Measurements from ENCODE around the gene MSH3. TPM values are rescaled to one million over a fixed set of nuclear protein-coding genes. Genes with fewer than 3 reads are reported as not detected.
"Not testable (repeated sequence)": the region's sequence is repeated elsewhere in the genome, so short reads cannot be mapped to it uniquely, and the experiment has no call there.

MSH3 gene
- total RNA-seq, 1 experiment from 2014 or later, result 32.5 TPM

GRCh38 chr5:80632700-80633099, 21.8 kb upstream of the MSH3 start:
- Histone ChIP-seq H3K27me3 (no peaks in the 10 kb centered on the region), H3K27ac (no peak overlapping the region), H3K36me3 (peaks cover 74% of the 10 kb centered on the region), H3K4me3 (no peak overlapping the region), H3K4me1 (no peaks in the 10 kb centered on the region), H3K9me3 (replicated peaks) (no peaks in the 10 kb centered on the region)
- DNase-seq, result no peak

DNA sequence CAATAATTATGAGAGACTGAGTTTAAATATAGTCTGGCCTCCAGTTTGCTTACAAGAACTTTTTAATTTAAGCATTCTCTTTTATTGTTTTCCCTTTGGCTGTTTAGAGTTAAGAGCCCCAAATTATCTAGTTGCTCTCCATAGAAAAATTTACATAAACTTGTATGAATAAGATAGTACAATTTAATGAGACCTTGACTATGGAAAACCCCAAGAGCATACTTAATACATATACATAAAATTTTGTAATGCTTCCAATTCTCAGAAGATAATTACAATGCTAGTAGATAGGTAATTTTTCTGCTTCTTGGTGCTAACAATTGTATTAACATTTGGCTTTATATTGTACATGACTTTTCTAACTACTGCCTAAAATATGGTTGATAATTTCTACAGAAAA, 20.3 kb upstream of the MSH3 start:
- Histone ChIP-seq H3K27me3 (no peaks in the 10 kb centered on the region), H3K27ac (no peak overlapping the region), H3K4me1 (no peaks in the 10 kb centered on the region), H3K9me3 (replicated peaks) (no peaks in the 10 kb centered on the region), H3K4me3 (no peak overlapping the region), H3K36me3 (peaks cover 85% of the 10 kb centered on the region)
- DNase-seq, result no peak

- no peaks in the 10 kb centered on the region for H3K27me3 ChIP-seq
- DNase-seq, result no peak
- H3K27ac ChIP-seq, result no peak overlapping the region
- H3K36me3 ChIP-seq, result peaks cover 91% of the 10 kb centered on the region
- H3K4me3 ChIP-seq, result no peak overlapping the region
- H3K9me3 ChIP-seq (replicated peaks), result no peaks in the 10 kb centered on the region
- H3K4me1 ChIP-seq, result no peaks in the 10 kb centered on the region
Observed at GRCh38 chr5:80641353-80641752, 13.1 kb upstream of the MSH3 start.

- peak in 1 of 2 experiments; percentile 20 for DNase-seq
- Histone ChIP-seq H3K27ac (no peak overlapping the region), H3K4me1 (no peaks in the 10 kb centered on the region), H3K27me3 (no peaks in the 10 kb centered on the region), H3K36me3 (peaks cover 70% of the 10 kb centered on the region), H3K4me3 (no peak overlapping the region), H3K9me3 (replicated peaks) (no peaks in the 10 kb centered on the region)
Observed at GRCh38 chr5:80644900-80645299, 9.6 kb upstream of the MSH3 start.

GRCh38 chr5:80646926-80647325, 7.5 kb upstream of the MSH3 start:
- no peaks in the 10 kb centered on the region for H3K9me3 ChIP-seq (replicated peaks)
- H3K4me1 ChIP-seq, result no peaks in the 10 kb centered on the region
- H3K4me3 ChIP-seq, result no peak overlapping the region
- no peaks in the 10 kb centered on the region for H3K27me3 ChIP-seq
- no peak overlapping the region for H3K27ac ChIP-seq
- peaks cover 49% of the 10 kb centered on the region for H3K36me3 ChIP-seq
- no peak for DNase-seq

GRCh38 chr5:80653502-80653901, 950 bp upstream of the MSH3 start:
- peak overlapping the region; percentile 93 for H3K4me3 ChIP-seq
- DNase-seq, result peak; percentile 16 to 46
- H3K27me3 ChIP-seq, result no peaks in the 10 kb centered on the region
- H3K36me3 ChIP-seq, result peaks cover 6% of the 10 kb centered on the region
- no peaks in the 10 kb centered on the region for H3K9me3 ChIP-seq (replicated peaks)
- H3K4me1 ChIP-seq, result peaks cover 12% of the 10 kb centered on the region
- peak overlapping the region; percentile 94 for H3K27ac ChIP-seq

- Histone ChIP-seq H3K27me3 (no peaks in the 10 kb centered on the region), H3K4me1 (peaks cover 12% of the 10 kb centered on the region), H3K36me3 (peaks cover 10% of the 10 kb centered on the region), H3K27ac (peak overlapping the region; percentile 94), H3K4me3 (peak overlapping the region; percentile 93), H3K9me3 (replicated peaks) (no peaks in the 10 kb centered on the region)
- DNase-seq, result peak in 1 of 2 experiments; percentile 47
Observed at GRCh38 chr5:80654054-80654390, 430 bp upstream of the MSH3 start.

DNA sequence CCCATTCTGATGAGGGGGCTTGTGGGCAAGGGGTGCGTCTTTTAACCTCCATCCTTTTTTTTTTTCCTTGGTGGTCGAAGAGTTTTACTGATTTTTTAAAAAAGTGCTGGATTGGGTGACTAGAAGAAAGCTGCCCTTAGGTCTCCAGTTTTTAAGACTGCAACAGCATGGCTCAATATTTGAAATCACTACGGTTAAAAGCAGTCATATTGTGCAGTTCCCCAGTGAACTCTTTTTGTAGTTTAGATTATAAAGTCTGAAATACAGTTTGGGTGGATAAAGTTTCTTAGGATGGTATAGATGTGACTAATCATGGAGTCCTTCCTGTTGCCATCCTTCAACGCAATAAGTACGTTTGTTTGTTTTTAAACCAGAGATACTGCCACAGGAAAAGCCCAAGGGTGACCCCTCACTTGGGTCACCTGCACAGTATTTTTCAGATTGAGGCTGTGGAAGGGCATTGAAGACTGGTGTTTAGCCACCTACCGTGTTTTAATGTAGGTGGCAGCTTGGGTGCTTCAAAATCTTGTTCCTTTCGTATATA, 851 bp downstream of the MSH3 start:
- Histone ChIP-seq H3K36me3 (peaks cover 23% of the 10 kb centered on the region), H3K27ac (peak overlapping the region; percentile 94), H3K4me3 (peak overlapping the region; percentile 93), H3K4me1 (peaks cover 12% of the 10 kb centered on the region), H3K9me3 (replicated peaks) (no peaks in the 10 kb centered on the region), H3K27me3 (no peaks in the 10 kb centered on the region)
- peak in 1 of 2 experiments; percentile 41 for DNase-seq

DNA sequence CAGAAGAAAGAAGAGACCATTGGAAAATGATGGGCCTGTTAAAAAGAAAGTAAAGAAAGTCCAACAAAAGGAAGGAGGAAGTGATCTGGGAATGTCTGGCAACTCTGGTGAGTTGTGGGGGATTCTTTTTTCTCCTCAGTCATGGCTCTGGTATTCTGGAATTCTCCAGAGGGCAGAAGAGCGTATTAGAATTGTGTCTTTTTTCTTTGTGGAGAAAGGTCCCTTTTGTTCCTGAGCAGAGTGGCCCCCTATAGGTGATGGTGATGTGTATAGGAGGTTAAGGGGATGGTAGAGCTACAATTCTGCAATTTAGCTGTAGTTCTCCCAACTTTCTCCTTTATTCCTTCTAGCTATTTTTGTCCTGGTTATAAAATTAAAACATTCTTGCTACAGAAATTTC, 2.0 kb downstream of the MSH3 start:
- Histone ChIP-seq H3K27ac (no peak overlapping the region), H3K9me3 (replicated peaks) (no peaks in the 10 kb centered on the region), H3K27me3 (no peaks in the 10 kb centered on the region), H3K36me3 (peaks cover 33% of the 10 kb centered on the region), H3K4me1 (peaks cover 12% of the 10 kb centered on the region), H3K4me3 (no peak overlapping the region)
- peak in 1 of 2 experiments; percentile 39 for DNase-seq

DNA sequence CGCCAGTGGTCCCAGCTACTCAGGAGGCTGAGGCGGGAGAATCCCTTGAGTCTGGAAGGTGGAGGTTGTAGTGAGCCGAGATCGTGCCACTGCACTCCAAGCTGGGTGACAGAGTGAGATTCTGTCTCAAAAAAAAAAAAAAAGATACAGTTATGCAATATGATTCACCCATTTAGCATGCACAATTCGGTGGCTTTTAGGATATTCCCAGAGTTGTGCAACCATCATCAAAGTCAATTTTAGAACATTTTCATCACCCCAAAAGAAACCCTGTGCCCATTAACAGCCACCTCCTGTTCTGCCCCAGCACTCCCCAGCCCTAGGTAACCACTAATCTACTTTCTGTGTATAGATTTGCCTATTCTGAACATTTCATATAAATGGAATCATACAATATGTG, 4.7 kb downstream of the MSH3 start:
- H3K27ac ChIP-seq, result no peak overlapping the region
- H3K9me3 ChIP-seq (replicated peaks), result no peaks in the 10 kb centered on the region
- H3K27me3 ChIP-seq, result no peaks in the 10 kb centered on the region
- peaks cover 56% of the 10 kb centered on the region for H3K36me3 ChIP-seq
- H3K4me3 ChIP-seq, result no peak overlapping the region
- H3K4me1 ChIP-seq, result peaks cover 8% of the 10 kb centered on the region; the same call in 1 of the 2 replicates
- DNase-seq, result no peak

DNA sequence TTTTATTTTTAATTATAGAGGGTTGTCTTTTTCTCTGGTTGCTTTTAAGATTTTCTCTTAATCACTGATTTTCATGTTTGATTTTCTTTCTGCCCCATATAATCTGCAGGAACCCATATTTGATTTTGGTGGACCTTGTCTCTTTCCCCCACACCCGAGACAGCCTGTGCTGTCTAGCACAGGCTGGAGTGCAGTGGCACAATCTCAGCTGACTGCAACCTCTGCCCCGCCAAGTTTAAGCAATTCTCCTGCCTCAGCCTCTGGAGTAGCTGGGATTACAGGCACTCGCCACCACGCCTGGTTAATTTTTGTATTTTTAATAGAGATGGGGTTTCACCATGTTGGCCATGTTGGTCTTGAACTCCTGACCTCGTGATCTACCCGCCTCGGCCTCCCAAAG, 6.2 kb downstream of the MSH3 start:
- not testable (repeated sequence) for H3K9me3 ChIP-seq (replicated peaks); H3K27me3 ChIP-seq; H3K4me1 ChIP-seq; H3K27ac ChIP-seq; H3K4me3 ChIP-seq; DNase-seq
- H3K36me3 ChIP-seq, result peaks cover 69% of the 10 kb centered on the region

- Histone ChIP-seq H3K4me1 (no peaks in the 10 kb centered on the region), H3K27me3 (no peaks in the 10 kb centered on the region), H3K36me3 (peaks cover 74% of the 10 kb centered on the region), H3K27ac (no peak overlapping the region), H3K9me3 (replicated peaks) (no peaks in the 10 kb centered on the region), H3K4me3 (no peak overlapping the region)
- no peak for DNase-seq
Observed at GRCh38 chr5:80662108-80662507, 7.7 kb downstream of the MSH3 start.

DNA sequence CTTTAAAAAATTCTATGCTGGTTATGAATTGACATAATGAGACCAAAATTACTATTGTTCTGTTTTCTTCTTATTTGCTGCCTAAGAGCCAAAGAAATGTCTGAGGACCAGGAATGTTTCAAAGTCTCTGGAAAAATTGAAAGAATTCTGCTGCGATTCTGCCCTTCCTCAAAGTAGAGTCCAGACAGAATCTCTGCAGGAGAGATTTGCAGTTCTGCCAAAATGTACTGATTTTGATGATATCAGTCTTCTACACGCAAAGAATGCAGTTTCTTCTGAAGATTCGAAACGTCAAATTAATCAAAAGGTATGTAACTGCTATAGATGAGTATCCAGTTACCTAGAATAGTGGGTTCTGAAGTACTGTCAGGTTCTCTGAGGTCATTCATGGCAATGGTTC, 10.6 kb downstream of the MSH3 start:
- H3K9me3 ChIP-seq (replicated peaks), result no peaks in the 10 kb centered on the region
- no peak overlapping the region for H3K4me3 ChIP-seq
- no peaks in the 10 kb centered on the region for H3K4me1 ChIP-seq
- H3K27me3 ChIP-seq, result no peaks in the 10 kb centered on the region
- H3K27ac ChIP-seq, result no peak overlapping the region
- no peak for DNase-seq
- peaks cover 61% of the 10 kb centered on the region for H3K36me3 ChIP-seq

- peaks cover 62% of the 10 kb centered on the region for H3K36me3 ChIP-seq
- no peak for DNase-seq
- no peaks in the 10 kb centered on the region for H3K9me3 ChIP-seq (replicated peaks)
- no peaks in the 10 kb centered on the region for H3K27me3 ChIP-seq
- no peaks in the 10 kb centered on the region for H3K4me1 ChIP-seq
- H3K27ac ChIP-seq, result no peak overlapping the region
- H3K4me3 ChIP-seq, result no peak overlapping the region
Observed at GRCh38 chr5:80667384-80667783, 12.9 kb downstream of the MSH3 start.

DNA sequence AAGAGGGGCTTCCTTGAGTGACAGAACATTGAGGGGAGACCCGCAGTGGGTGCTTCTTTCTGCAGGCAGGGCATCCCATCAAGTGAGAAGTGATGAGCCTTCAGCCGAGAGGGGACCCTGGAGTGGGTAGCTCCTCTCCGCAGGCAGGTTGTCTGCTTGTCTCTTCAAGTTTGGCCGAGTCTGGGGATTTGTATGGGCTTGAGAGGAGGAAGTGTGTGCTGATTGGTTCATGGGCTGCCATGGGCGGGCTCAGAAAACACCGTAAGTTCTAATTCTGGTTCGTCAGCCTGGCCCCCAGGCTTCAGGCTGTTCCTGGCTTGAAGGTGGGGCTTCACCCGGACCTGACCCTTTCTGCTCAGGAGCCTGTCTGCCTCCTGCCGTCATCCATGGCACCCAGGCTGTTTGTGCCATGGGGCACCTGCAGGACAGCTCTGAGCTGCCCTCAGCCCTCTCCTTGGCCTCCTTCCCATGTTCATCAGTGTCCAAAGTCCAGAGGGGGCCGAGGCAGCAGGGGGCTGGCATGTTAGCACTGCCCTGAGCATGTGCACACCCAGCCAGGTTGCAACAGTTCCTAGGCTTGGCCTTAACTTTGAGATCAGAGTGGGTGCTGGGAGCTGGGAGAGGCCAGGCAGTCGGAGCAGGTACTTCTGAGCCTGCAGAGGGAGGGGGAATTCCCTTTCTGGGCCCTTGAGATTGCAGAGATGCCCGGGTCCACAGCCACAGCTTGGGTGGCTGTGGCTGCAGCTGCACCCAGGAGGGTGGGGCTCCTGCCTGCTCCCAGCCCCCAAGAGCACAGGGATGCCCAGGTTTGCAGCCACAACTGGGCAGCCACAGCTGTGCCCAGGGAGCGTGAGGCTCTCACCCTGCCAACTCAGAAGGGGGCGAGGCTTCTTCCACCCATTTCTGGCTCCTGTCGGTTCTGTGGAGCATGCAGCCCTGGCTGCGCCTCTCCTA, 13.8 kb downstream of the MSH3 start:
- Histone ChIP-seq H3K9me3 (replicated peaks) (no peaks in the 10 kb centered on the region), H3K27me3 (no peaks in the 10 kb centered on the region), H3K36me3 (peaks cover 64% of the 10 kb centered on the region), H3K27ac (no peak overlapping the region), H3K4me1 (no peaks in the 10 kb centered on the region), H3K4me3 (no peak overlapping the region)
- no peak for DNase-seq
